Measurements from ENCODE around the gene NPAP1. TPM values are rescaled to one million over a fixed set of nuclear protein-coding genes. Genes with fewer than 3 reads are reported as not detected.
"Not testable (repeated sequence)": the region's sequence is repeated elsewhere in the genome, so short reads cannot be mapped to it uniquely, and the experiment has no call there.

NPAP1 gene
- total and polyA plus RNA-seq, 4 donors, result 0.08 TPM; not detected in 3

DNA sequence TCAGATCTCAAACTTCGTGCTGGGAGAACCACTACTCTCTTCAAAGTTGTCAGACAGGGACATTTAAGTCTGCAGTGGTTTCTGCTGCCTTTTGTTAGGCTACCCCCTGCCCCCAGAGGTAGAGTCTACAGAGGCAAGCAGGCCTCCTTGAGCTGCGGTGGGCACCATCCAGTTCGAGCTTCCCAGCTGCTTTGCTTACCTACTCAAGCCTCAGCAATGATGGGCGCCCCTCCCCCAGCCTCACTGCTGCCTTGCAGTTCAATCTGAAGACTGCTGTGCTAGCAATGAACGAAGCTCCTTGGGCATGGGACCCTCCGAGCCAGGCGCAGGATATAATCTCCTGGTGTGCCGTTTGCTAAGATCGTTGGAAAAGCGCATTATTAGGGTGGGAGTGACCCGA, 36.2 kb upstream of the NPAP1 start:
- 81% methylated on average over 11 of the region's 11 CpGs for WGBS
- DNase-seq (ENCODE audit: low spot score); H3K36me3 ChIP-seq (ENCODE audit: control insufficient read depth in 4 of 4, insufficient read depth in 3 of 4, low read depth in 1 of 4, low read length in 3 of 4): not testable (repeated sequence)

DNA sequence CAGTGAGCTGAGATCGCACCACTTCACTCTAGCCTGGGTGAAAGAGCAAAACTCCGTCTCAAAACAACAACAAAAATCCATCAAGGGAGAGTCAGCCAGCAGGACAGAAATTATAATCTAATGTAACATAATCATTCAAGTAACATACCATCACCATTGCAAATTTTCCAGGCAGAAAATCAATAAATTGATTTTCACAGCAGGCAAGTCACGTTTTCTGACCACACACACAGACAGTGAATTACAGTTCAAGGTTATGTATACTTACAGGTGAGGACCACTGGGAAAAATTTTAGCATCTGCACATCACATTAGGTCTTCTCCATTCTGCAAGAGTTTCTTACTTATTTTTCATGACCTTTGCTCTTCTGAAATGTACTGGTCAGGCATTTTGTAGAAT, 29.9 kb upstream of the NPAP1 start:
- Histone ChIP-seq H3K4me3 (ENCODE audit: low read depth in 1 of 3, low read length in 3 of 3) (no peak overlapping the region), H3K9ac (ENCODE audit: low read depth in 1 of 2, low read length in 2 of 2) (no peak overlapping the region), H3K36me3 (ENCODE audit: control insufficient read depth in 4 of 4, insufficient read depth in 3 of 4, low read depth in 1 of 4, low read length in 3 of 4) (no peaks in the 10 kb centered on the region), H3K4me1 (ENCODE audit: control insufficient read depth in 4 of 4, insufficient read depth in 4 of 4, low read length in 3 of 4) (no peaks in the 10 kb centered on the region), H3K27ac (ENCODE audit: low read depth in 1 of 2, low read length in 2 of 2) (no peak overlapping the region), H3K9me3 (ENCODE audit: control insufficient read depth in 4 of 4, low read length in 3 of 4) (peaks cover 0 to 3% (median 0%) of the 10 kb centered on the region in 4 donors), H3K27me3 (ENCODE audit: control insufficient read depth in 4 of 4, insufficient read depth in 4 of 4, low read length in 3 of 4) (no peaks in the 10 kb centered on the region)
- DNase-seq (ENCODE audit: low spot score), result no peak
- TF ChIP-seq, protein P1, sequence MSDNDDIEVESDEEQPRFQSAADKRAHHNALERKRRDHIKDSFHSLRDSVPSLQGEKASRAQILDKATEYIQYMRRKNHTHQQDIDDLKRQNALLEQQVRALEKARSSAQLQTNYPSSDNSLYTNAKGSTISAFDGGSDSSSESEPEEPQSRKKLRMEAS (IDR thresholded peaks at IDR 0.05), result no peak
- TF ChIP-seq RXRA (IDR thresholded peaks at IDR 0.05) (no peak), RAD21 (IDR thresholded peaks at IDR 0.05) (no peak), JUND (IDR thresholded peaks at IDR 0.05) (no peak), SP1 (IDR thresholded peaks at IDR 0.05) (no peak), FOXA2 (IDR thresholded peaks at IDR 0.05) (no peak), HNF4G (IDR thresholded peaks at IDR 0.05) (no peak), HNF4A (conservative IDR thresholded peaks at IDR 0.05) (no peak), TAF1 (conservative IDR thresholded peaks at IDR 0.05) (no peak), YY1 (IDR thresholded peaks at IDR 0.05) (no peak), EGR1 (IDR thresholded peaks at IDR 0.05; ENCODE audit: low read depth in 2 of 2) (no peak)
- TF ChIP-seq, protein P2, sequence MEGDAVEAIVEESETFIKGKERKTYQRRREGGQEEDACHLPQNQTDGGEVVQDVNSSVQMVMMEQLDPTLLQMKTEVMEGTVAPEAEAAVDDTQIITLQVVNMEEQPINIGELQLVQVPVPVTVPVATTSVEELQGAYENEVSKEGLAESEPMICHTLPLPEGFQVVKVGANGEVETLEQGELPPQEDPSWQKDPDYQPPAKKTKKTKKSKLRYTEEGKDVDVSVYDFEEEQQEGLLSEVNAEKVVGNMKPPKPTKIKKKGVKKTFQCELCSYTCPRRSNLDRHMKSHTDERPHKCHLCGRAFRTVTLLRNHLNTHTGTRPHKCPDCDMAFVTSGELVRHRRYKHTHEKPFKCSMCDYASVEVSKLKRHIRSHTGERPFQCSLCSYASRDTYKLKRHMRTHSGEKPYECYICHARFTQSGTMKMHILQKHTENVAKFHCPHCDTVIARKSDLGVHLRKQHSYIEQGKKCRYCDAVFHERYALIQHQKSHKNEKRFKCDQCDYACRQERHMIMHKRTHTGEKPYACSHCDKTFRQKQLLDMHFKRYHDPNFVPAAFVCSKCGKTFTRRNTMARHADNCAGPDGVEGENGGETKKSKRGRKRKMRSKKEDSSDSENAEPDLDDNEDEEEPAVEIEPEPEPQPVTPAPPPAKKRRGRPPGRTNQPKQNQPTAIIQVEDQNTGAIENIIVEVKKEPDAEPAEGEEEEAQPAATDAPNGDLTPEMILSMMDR (IDR thresholded peaks at IDR 0.05; ENCODE audit: low read depth, low read length, missing input control), result no peak
- WGBS, result 59% methylated on average over 3 of the region's 3 CpGs

More for the DNA sequence above, 36.2 kb upstream of the NPAP1 start:
- H3K9me3 ChIP-seq (ENCODE audit: control insufficient read depth in 4 of 4, low read length in 3 of 4); H3K9ac ChIP-seq (ENCODE audit: low read depth in 1 of 2, low read length in 2 of 2); H3K4me1 ChIP-seq (ENCODE audit: control insufficient read depth in 4 of 4, insufficient read depth in 4 of 4, low read length in 3 of 4); H3K27ac ChIP-seq (ENCODE audit: low read depth in 1 of 2, low read length in 2 of 2); H3K4me3 ChIP-seq (ENCODE audit: low read depth in 1 of 3, low read length in 3 of 3); H3K27me3 ChIP-seq (ENCODE audit: control insufficient read depth in 4 of 4, insufficient read depth in 4 of 4, low read length in 3 of 4): not testable (repeated sequence)

DNA sequence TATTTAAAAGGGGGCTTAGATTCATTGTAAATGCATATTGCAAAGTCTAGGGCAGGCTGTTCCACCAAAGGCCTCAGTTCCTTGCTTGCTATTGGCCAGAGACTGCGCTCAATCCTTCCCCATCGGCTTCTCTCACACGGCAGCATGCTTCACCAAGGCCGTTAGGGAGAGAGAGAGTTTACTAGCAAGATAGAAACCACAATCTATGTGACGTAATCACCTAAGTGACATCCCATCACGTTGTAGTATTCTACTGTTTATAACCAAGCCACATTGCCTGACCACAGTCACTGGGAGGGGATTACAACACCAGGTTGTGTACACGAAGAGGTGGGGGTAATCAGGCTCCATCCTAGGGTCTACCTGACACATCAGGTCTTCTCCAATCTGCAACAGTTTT, 16.0 kb upstream of the NPAP1 start:
- 55% methylated on average over 7 of the region's 7 CpGs for WGBS
- no peak for TF ChIP-seq HNF4G (IDR thresholded peaks at IDR 0.05)
- TF ChIP-seq RXRA (IDR thresholded peaks at IDR 0.05), result no peak
- TF ChIP-seq EGR1 (IDR thresholded peaks at IDR 0.05; ENCODE audit: low read depth in 2 of 2), result no peak
- TF ChIP-seq FOXA1 (IDR thresholded peaks at IDR 0.05), result no peak
- TF ChIP-seq, protein P3, sequence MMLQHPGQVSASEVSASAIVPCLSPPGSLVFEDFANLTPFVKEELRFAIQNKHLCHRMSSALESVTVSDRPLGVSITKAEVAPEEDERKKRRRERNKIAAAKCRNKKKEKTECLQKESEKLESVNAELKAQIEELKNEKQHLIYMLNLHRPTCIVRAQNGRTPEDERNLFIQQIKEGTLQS (IDR thresholded peaks at IDR 0.05), result no peak
- no peak for TF ChIP-seq JUND (IDR thresholded peaks at IDR 0.05)
- no peak for TF ChIP-seq HNF4A (conservative IDR thresholded peaks at IDR 0.05)
- TF ChIP-seq REST (IDR thresholded peaks at IDR 0.05), result no peak
- TF ChIP-seq YY1 (IDR thresholded peaks at IDR 0.05), result no peak

More for the DNA sequence above, 16.0 kb upstream of the NPAP1 start:
- Histone ChIP-seq H3K27ac (ENCODE audit: low read depth in 1 of 2, low read length in 2 of 2) (no peak overlapping the region), H3K4me1 (ENCODE audit: control insufficient read depth in 4 of 4, insufficient read depth in 4 of 4, low read length in 3 of 4) (no peaks in the 10 kb centered on the region), H3K36me3 (ENCODE audit: control insufficient read depth in 4 of 4, insufficient read depth in 3 of 4, low read depth in 1 of 4, low read length in 3 of 4) (no peaks in the 10 kb centered on the region), H3K4me3 (ENCODE audit: low read depth in 1 of 3, low read length in 3 of 3) (no peak overlapping the region), H3K9ac (ENCODE audit: low read depth in 1 of 2, low read length in 2 of 2) (no peak overlapping the region), H3K9me3 (ENCODE audit: control insufficient read depth in 4 of 4, low read length in 3 of 4) (no peaks in the 10 kb centered on the region), H3K27me3 (ENCODE audit: control insufficient read depth in 4 of 4, insufficient read depth in 4 of 4, low read length in 3 of 4) (peaks cover 0 to 2% (median 0%) of the 10 kb centered on the region in 4 donors)
- no peak for DNase-seq (ENCODE audit: low spot score)

Data from liver (tissue), 9 donors.